HepG2 (cell line): Measurements from ENCODE around the gene CNTN4. TPM values are rescaled to one million over a fixed set of nuclear protein-coding genes. Genes with fewer than 3 reads are reported as not detected.

ENCODE experiments used
- ATAC-seq: fragments of 200-7000 bp; cut with Tn5 transposase; 3 replicates; pipeline ENCODE4 v1.9.1; 2020; ENCODE audit warnings: mild to moderate bottlenecking, moderate library complexity
- BruUV-seq: library from RNA; stranded (reverse); fragments of 400-500 nt; replicated peaks from 2 replicates; lab custom pipeline; 2021; lab: Mats Ljungman, UMichigan
- CTCF ChIA-PET: fragments of 300-600 bp; formaldehyde crosslinking; extraction: SDS; loops from one replicate; lab custom pipeline; 2021; ENCODE audit warnings: low total read pairs, inconsistent platforms, low intra/inter-chr PET ratio; lab: Yijun Ruan, JAX
- POLR2A ChIA-PET: fragments of 350-600 bp; sonication (Branson Sonifier 250); formaldehyde crosslinking; loops from one replicate; lab custom pipeline; 2020; ENCODE audit warnings: antibody characterized with exemption, inconsistent platforms; lab: Yijun Ruan, JAX
- DNase-seq: peaks from one replicate; pipeline ENCODE4 v3.0.0-alpha.2; 2015; ENCODE audit warnings: low spot score
- FAIRE-seq: peaks from 3 replicates; lab custom pipeline; 2011; peaks lifted over from hg19 to GRCh38; lab: Jason Lieb, UNC
- H2AFZ ChIP-seq: one replicate; pipeline ENCODE4 v1.6.1; 2011; ENCODE audit warnings: low read length, inconsistent platforms
- H3K27ac ChIP-seq: fragments of 300-600 bp; 3 replicates; pipeline ENCODE4 v1.8.0; 2011; ENCODE audit warnings: mixed run types, mild to moderate bottlenecking, mixed read lengths, low read length, inconsistent platforms; ENCODE audit not compliant: insufficient read depth; ENCODE audit errors: extremely low read length
- H3K27me3 ChIP-seq, 2 experiments: fragments of 200-600 bp in 1 of 2; 2 replicates in 1 of 2; 3 replicates in 1 of 2; pipeline versions ENCODE4 v1.6.0 to v1.8.0; 2011; ENCODE audit warnings: low read length in 2 of 2, mild to moderate bottlenecking in 2 of 2, moderate library complexity in 2 of 2, inconsistent platforms in 1 of 2; ENCODE audit not compliant: insufficient read depth in 2 of 2, control insufficient read depth in 1 of 2
- H3K36me3 ChIP-seq, 2 experiments: fragments of 200-600 bp in 1 of 2; replicated peaks in 1 of 2; 2 replicates in 1 of 2; 3 replicates in 1 of 2; pipeline versions ENCODE4 v1.5.1 to v1.8.0; 2011; ENCODE audit warnings: low read length in 2 of 2, inconsistent platforms in 1 of 2; ENCODE audit not compliant: insufficient read depth in 2 of 2, control insufficient read depth in 1 of 2
- H3K4me1 ChIP-seq: 2 replicates; pipeline ENCODE4 v1.5.1; 2012; ENCODE audit warnings: low read length, inconsistent platforms; ENCODE audit not compliant: insufficient read depth
- H3K4me2 ChIP-seq: 2 replicates; pipeline ENCODE4 v1.6.0; 2011; ENCODE audit warnings: low read depth, low read length, inconsistent platforms
- H3K4me3 ChIP-seq, 3 experiments: fragments of 200-600 bp in 1 of 3; sonication (generic), shearing (Covaris generic) in 1 of 3; replicated peaks in 1 of 3; 2 replicates each; pipeline ENCODE4 v1.5.1; 2011 to 2016; ENCODE audit warnings: low read length in 3 of 3, inconsistent platforms in 2 of 3, low read depth in 2 of 3, mild to moderate bottlenecking in 2 of 3, control low read depth in 1 of 3, mixed read lengths in 1 of 3; ENCODE audit not compliant: insufficient read depth in 1 of 3
- H3K79me2 ChIP-seq: one replicate; pipeline ENCODE4 v1.6.1; 2011; ENCODE audit warnings: low read length, inconsistent platforms; ENCODE audit not compliant: insufficient read depth
- H3K9ac ChIP-seq: 2 replicates; pipeline ENCODE4 v1.6.0; 2011; ENCODE audit warnings: mild to moderate bottlenecking, low read depth, low read length, inconsistent platforms; ENCODE audit not compliant: insufficient read depth
- H3K9me3 ChIP-seq: 2 replicates; pipeline ENCODE4 v1.5.1; 2012; ENCODE audit warnings: mild to moderate bottlenecking, low read length
- H4K20me1 ChIP-seq: 2 replicates; pipeline ENCODE4 v1.6.0; 2011; ENCODE audit warnings: inconsistent platforms, mild to moderate bottlenecking, low read length, moderate library complexity; ENCODE audit not compliant: insufficient read depth
- MAFF ChIP-seq: IDR thresholded peaks from 2 replicates; pipeline ENCODE4 v1.6.1; 2011; ENCODE audit warnings: low read depth, low read length, improper control_type of control experiment
- MAFK ChIP-seq, 2 experiments: IDR thresholded peaks in 1 of 2; conservative IDR thresholded peaks in 1 of 2; 2 replicates each; pipeline ENCODE4 v1.6.1; 2011; ENCODE audit warnings: improper control_type of control experiment in 2 of 2, low read length in 2 of 2
- MATR3 ChIP-seq: sonication (generic); formaldehyde crosslinking; IDR thresholded peaks from 2 replicates; pipeline ENCODE4 v1.4.0; 2020; ENCODE audit warnings: missing genetic modification reagents
- NFE2 ChIP-seq: sonication (generic); formaldehyde crosslinking; IDR thresholded peaks from 2 replicates; pipeline ENCODE4 v1.4.0; 2020; ENCODE audit warnings: missing genetic modification reagents
- SOX13 ChIP-seq, 3 experiments: fragments of 450-650 bp in 1 of 3; sonication (generic) in 1 of 3; formaldehyde crosslinking in 1 of 3; IDR thresholded peaks in 2 of 3; conservative IDR thresholded peaks in 1 of 3; 2 replicates each; pipeline versions ENCODE4 v1.5.0 to v1.6.1; 2016 to 2020; ENCODE audit warnings: antibody characterized with exemption in 1 of 3, mild to moderate bottlenecking in 1 of 3, missing compliant biosample characterization in 1 of 3, missing genetic modification reagents in 1 of 3, moderate library complexity in 1 of 3
- ZNF749 ChIP-seq: sonication (generic); formaldehyde crosslinking; IDR thresholded peaks from 2 replicates; pipeline ENCODE4 v1.8.0; 2022; ENCODE audit warnings: mild to moderate bottlenecking, missing genetic modification reagents, moderate library complexity, borderline replicate concordance
- ZNF772 ChIP-seq: sonication (generic); formaldehyde crosslinking; IDR thresholded peaks from 2 replicates; pipeline ENCODE4 v1.5.0; 2020; ENCODE audit warnings: mild to moderate bottlenecking, missing genetic modification reagents
- ZNF773 ChIP-seq: sonication (generic); formaldehyde crosslinking; IDR thresholded peaks from 2 replicates; pipeline ENCODE4 v1.4.0; 2020; ENCODE audit warnings: missing genetic modification reagents, borderline replicate concordance
- WGBS: methylation state at CpG from one replicate; pipeline ENCODE4 v1.1.6; 2017; ENCODE audit warnings: low lambda C conversion rate; 5-methylcytosine and 5-hydroxymethylcytosine counted together
- in situ Hi-C: cut with HindIII; loops from 2 replicates; pipeline ENCODE4 v1.10.0; 2017; ENCODE audit warnings: low pct_unique_long_range_greater_than_20kb; ENCODE audit not compliant: extremely low pct_ligation_motif_present
- intact Hi-C: fragments of 100-400 bp; cut with micrococcal nuclease; formaldehyde crosslinking; loops from one replicate; pipeline ENCODE4 v1.10.0; 2022; ENCODE audit not compliant: unreplicated experiment
- polyA plus RNA-seq, 8 experiments: library from polyadenylated mRNA; depleted of rRNA in 3 of 8; stranded (reverse) in 7 of 8; unstranded in 1 of 8; fragments of >200 nt; fragmentation: Illumina TruSeq in 4 of 8; extraction: Trizol in 4 of 8; gene quantifications; 2 replicates each; pipeline versions ENCODE4 v1.2.1 to v1.2.3, GENCODE V29; 2011 to 2016; ENCODE audit warnings: low read depth in 4 of 8, missing spikeins in 1 of 8, mixed read lengths in 1 of 8; ENCODE audit not compliant: insufficient read depth in 1 of 8
- total RNA-seq, 5 experiments: library from RNA; depleted of rRNA; stranded (reverse); fragments of >200 nt; fragmentation: Illumina TruSeq; extraction: Trizol; gene quantifications; 2 replicates each; pipeline ENCODE4 v1.2.3, GENCODE V29; 2016; ENCODE audit warnings: low read depth in 1 of 5
- TF ChIP-seq, protein P1 (sequence below): sonication (generic); formaldehyde crosslinking; IDR thresholded peaks from 2 replicates; pipeline ENCODE4 v1.4.0; 2020; ENCODE audit warnings: missing genetic modification reagents, mild to moderate bottlenecking, borderline replicate concordance

CNTN4 gene
- total and polyA plus RNA-seq, 2 of the 13 experiments (the other 11 are each of a cell fraction or from before 2014, with no cell fraction given), result 0.01 to 0.13 TPM

DNA sequence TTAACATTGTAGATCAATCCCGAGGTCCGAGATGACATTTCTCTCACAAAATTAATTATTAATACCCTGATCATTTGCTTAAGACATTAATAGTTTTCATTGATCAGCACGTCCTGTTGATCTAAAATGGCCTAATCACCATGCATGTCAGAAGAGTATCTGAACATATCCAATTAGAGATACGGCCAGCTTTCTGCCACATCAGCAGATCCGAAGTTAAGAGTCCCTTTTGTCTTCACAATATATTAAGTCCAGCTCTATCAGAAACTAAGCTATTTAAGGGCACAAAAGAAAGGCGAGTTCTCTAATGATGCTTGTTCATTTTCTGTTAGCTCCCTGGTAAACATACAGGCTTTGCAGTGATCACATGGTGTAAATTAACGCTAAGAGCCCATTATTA is 470.3 kb downstream of the CNTN4 start:
- ChIA-PET POLR2A (no interaction called here), CTCF (no interaction called here)
- intact Hi-C loops, result no loop called here
- Histone ChIP-seq H4K20me1 (no peaks in the 10 kb centered on the region), H3K79me2 (no peaks in the 10 kb centered on the region), H3K4me3 (no peak overlapping the region), H3K4me2 (no peak overlapping the region), H2AFZ (no peak overlapping the region), H3K36me3 (no peaks in the 10 kb centered on the region), H3K27ac (no peak overlapping the region), H3K27me3 (no peaks in the 10 kb centered on the region), H3K9ac (no peak overlapping the region), H3K4me1 (no peaks in the 10 kb centered on the region), H3K9me3 (no peaks in the 10 kb centered on the region)
- TF ChIP-seq NFE2 (CRISPR knock-in tag), result no peak
- TF ChIP-seq ZNF773, result no peak
- no peak for TF ChIP-seq ZNF772 (CRISPR knock-in tag)
- TF ChIP-seq SOX13 (IDR thresholded peaks at IDR 0.05), result no peak
- TF ChIP-seq SOX13 (CRISPR knock-in tag; conservative IDR thresholded peaks at IDR 0.05 in 1 of 2, IDR thresholded peaks at IDR 0.05 in 1 of 2), result no peak
- TF ChIP-seq MAFK (conservative IDR thresholded peaks at IDR 0.05 in 1 of 2, IDR thresholded peaks at IDR 0.05 in 1 of 2; ENCODE audit: low read length in 2 of 2), result peak; percentile 67 to 81
- TF ChIP-seq MAFF, result peak; percentile 61
- TF ChIP-seq ZNF749 (CRISPR knock-in tag), result no peak
- ATAC-seq (no peak), FAIRE-seq (no peak), DNase-seq (no peak)
- WGBS, result 5% methylated on average over 7 of the region's 7 CpGs
- in situ Hi-C loops, result no loop called here
- BruUV-seq, result no TSS peak

DNA sequence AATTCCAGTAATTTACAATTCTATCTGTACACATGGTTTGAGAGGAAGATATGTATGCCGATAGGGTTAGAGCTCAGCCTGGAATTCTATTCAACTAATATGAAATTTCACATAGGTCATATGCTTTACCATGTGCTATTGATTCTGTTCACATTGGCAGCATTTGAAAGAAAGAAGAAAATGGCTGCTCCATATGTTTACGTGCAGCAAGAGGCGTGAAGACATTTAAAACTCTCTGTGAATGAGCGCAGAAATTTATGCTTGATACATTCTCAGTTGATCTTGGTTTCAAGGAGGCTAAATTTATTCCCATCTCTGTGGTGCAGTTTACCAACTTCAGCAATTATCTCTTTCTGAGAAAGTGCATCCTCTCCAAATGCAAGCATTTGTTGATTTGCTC is 478.9 kb downstream of the CNTN4 start:
- no peaks in the 10 kb centered on the region for H3K9me3 ChIP-seq
- POLR2A ChIA-PET, result no interaction called here
- FAIRE-seq, result no peak
- H3K4me1 ChIP-seq, result no peaks in the 10 kb centered on the region
- no peaks in the 10 kb centered on the region for H3K27me3 ChIP-seq
- no peaks in the 10 kb centered on the region for H4K20me1 ChIP-seq
- in situ Hi-C loops (no loop called here), intact Hi-C loops (no loop called here)
- no peaks in the 10 kb centered on the region for H3K79me2 ChIP-seq
- H3K27ac ChIP-seq, result no peak overlapping the region
- H3K36me3 ChIP-seq, result no peaks in the 10 kb centered on the region
- no peak overlapping the region for H3K9ac ChIP-seq
- CTCF ChIA-PET, result no interaction called here
- no peak for DNase-seq
- no peak overlapping the region for H3K4me2 ChIP-seq
- WGBS, result 4% methylated on average over 4 of the region's 4 CpGs
- no TSS peak for BruUV-seq
- no peak overlapping the region for H2AFZ ChIP-seq
- no peak overlapping the region for H3K4me3 ChIP-seq
- no peak for ATAC-seq
- TF ChIP-seq, protein P1, sequence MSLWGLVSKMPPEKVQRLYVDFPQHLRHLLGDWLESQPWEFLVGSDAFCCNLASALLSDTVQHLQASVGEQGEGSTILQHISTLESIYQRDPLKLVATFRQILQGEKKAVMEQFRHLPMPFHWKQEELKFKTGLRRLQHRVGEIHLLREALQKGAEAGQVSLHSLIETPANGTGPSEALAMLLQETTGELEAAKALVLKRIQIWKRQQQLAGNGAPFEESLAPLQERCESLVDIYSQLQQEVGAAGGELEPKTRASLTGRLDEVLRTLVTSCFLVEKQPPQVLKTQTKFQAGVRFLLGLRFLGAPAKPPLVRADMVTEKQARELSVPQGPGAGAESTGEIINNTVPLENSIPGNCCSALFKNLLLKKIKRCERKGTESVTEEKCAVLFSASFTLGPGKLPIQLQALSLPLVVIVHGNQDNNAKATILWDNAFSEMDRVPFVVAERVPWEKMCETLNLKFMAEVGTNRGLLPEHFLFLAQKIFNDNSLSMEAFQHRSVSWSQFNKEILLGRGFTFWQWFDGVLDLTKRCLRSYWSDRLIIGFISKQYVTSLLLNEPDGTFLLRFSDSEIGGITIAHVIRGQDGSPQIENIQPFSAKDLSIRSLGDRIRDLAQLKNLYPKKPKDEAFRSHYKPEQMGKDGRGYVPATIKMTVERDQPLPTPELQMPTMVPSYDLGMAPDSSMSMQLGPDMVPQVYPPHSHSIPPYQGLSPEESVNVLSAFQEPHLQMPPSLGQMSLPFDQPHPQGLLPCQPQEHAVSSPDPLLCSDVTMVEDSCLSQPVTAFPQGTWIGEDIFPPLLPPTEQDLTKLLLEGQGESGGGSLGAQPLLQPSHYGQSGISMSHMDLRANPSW (CRISPR knock-in tag), result no peak
- TF ChIP-seq MATR3 (CRISPR knock-in tag), result no peak
